NB4 (cell line): Measurements from ENCODE around the gene DCN.

ENCODE experiments used
- MYC ChIP-seq: IDR thresholded peaks from 2 replicates; pipeline ENCODE4 v1.6.1; 2011; ENCODE audit warnings: low read depth, low read length
- POLR2A ChIP-seq: IDR thresholded peaks from 2 replicates; pipeline ENCODE4 v1.6.1; 2011; ENCODE audit warnings: mild to moderate bottlenecking; ENCODE audit not compliant: insufficient read length; ENCODE audit errors: extremely low read depth
- TF ChIP-seq, protein P1 (sequence below): IDR thresholded peaks from one replicate; pipeline ENCODE4 v1.5.1; 2012; ENCODE audit warnings: low read depth, low read length
- TF ChIP-seq, protein P2 (sequence below): IDR thresholded peaks from 2 replicates; pipeline ENCODE4 v1.6.1; 2011; ENCODE audit warnings: low read depth, low read length

DNA sequence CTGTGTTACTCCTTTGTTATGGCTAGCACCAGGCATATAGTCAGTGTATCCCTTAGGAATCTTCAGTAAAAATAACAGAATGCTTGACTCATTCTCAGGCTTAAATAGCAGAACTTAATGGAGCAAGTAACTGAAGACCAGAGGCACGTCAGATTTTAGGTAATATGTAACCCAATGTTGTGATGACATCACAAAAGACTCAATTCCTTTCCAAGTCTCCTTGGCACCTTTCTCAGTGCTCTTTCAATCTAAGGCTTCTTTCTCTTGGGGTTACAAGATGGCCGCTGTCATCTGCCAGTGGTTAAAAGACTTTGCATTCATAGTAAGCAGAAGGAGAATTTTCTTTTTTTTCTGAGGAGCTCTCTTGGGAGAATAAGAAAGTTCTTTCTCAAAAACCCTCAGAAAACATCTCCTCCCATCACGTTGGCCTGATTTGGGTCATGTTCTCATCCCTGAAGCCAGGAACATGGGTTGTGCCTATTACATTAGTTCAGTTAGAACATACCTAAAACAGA, 33.4 kb upstream of the DCN start:
- TF ChIP-seq, protein P1, sequence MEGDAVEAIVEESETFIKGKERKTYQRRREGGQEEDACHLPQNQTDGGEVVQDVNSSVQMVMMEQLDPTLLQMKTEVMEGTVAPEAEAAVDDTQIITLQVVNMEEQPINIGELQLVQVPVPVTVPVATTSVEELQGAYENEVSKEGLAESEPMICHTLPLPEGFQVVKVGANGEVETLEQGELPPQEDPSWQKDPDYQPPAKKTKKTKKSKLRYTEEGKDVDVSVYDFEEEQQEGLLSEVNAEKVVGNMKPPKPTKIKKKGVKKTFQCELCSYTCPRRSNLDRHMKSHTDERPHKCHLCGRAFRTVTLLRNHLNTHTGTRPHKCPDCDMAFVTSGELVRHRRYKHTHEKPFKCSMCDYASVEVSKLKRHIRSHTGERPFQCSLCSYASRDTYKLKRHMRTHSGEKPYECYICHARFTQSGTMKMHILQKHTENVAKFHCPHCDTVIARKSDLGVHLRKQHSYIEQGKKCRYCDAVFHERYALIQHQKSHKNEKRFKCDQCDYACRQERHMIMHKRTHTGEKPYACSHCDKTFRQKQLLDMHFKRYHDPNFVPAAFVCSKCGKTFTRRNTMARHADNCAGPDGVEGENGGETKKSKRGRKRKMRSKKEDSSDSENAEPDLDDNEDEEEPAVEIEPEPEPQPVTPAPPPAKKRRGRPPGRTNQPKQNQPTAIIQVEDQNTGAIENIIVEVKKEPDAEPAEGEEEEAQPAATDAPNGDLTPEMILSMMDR = no peak
- TF ChIP-seq MYC (no peak), POLR2A (no peak)
- TF ChIP-seq, protein P2, sequence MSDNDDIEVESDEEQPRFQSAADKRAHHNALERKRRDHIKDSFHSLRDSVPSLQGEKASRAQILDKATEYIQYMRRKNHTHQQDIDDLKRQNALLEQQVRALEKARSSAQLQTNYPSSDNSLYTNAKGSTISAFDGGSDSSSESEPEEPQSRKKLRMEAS = no peak
